ENCODE data around the gene TNF.

TNF gene

DNA sequence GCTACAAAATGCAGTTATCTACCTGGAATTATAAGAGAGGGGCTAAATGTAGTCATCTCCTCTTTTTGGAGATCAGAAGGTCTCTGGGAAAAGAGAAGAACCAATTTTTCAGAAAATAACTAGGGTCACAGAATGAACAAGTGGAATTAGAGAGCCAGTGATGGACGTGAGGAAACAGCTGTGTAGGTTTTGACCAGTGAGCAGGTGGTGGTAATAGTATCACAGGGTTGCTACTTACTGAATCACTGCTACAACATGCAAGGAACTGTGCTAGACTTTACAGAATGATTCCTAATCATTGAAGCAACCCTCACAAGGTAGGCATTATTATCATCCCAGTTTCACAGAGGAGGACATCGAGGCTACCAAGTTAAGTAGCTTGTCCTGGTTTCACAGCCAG lies 30.7 kb upstream of the TNF start:
- DNase-seq (ENCODE audit: low read depth in 2 of 2): no peak

DNA sequence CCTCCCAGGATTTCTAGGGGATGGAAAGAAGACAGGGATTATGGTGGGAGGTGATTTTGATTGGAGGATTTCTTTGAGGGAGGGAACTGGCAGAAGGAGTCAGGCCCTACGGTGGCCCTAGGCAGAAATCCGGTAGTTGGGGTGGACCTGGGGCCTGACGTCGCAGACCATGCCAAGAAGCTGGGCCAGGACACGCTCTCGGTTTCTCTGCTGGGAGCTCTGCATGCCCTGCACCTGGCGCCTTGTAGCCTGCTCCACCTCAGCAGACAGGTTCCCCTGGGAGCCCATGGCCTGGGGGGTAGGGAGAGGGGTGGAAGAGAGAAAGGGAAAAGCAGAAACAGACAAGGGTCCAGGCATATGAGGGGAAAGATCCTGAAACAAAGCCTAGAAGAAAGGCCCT lies 30.1 kb upstream of the TNF start:
- no peak for DNase-seq (ENCODE audit: low read depth in 2 of 2)

GRCh38 chr6:31546339-31546957 lies 28.9 kb upstream of the TNF start, which contains the start of gene ATP6V1G2:
Gene ATP6V1G2 (minus strand): TSS chr6:31546608. CDS start chr6:31546559, 49 bp downstream.
- DNase-seq (ENCODE audit: low read depth in 2 of 2): peak; percentile 73 to 91

- peak; percentile 88 to 91 for DNase-seq (ENCODE audit: low read depth in 2 of 2)
Observed at GRCh38 chr6:31546958-31547726, 28.2 kb upstream of the TNF start, which contains the start of gene NFKBIL1. Gene NFKBIL1 (plus strand): TSS chr6:31547608. CDS start chr6:31547695, 87 bp downstream.

DNA sequence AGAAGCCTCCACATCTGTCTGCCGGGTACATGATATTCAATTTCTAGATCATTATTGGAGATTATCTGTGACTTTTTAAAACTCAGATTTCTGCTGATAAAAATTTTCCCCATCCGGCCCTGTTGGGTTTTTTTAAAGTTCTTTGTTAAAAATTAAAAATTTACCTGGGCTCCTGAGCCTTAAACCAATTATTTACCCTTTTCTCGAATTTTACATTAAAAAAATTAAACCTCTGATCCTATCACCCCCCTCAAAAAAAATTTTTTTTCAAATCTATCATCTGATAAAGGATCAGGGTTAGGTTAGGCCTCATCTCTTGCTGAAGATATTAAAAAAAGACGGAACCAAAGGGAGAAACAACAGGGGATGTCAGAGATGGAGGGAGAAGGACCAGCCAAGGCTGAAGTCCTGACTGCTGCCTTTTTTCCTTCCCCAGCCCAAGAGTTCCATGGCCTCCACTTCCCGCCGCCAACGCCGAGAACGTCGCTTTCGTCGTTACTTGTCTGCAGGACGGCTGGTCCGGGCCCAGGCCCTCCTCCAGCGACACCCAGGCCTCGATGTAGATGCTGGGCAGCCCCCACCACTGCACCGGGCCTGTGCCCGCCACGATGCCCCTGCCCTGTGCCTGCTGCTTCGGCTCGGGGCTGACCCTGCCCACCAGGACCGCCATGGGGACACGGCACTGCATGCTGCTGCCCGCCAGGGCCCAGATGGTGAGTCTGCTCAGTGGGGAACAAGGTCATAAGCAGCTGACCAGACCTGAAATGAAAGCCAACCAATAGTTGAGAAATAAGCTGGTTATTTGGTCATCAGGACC lies 27.4 kb upstream of the TNF start:
- DNase-seq (ENCODE audit: low read depth in 2 of 2): no peak

DNA sequence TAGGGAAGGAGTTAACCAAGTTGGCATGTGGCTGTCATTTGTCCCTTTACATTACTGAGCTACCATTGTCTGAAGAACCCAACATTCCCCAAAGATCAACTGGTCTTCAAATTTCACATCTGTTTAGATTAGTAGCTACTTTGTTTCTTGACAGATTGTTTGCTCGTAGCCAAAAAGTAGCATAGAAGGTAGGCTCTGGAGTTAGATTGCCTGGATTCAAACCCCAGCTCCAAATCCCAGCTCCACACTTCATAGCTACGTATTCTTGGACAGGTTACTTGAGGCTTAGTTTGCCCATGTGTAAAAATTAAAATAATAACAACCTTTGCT lies 26.9 kb upstream of the TNF start:
- no peak for DNase-seq (ENCODE audit: low read depth in 2 of 2)

GRCh38 chr6:31551371-31551770 lies 24.0 kb upstream of the TNF start:
- DNase-seq (ENCODE audit: low read depth in 2 of 2): peak in 1 of 2 experiments; percentile 56

DNA sequence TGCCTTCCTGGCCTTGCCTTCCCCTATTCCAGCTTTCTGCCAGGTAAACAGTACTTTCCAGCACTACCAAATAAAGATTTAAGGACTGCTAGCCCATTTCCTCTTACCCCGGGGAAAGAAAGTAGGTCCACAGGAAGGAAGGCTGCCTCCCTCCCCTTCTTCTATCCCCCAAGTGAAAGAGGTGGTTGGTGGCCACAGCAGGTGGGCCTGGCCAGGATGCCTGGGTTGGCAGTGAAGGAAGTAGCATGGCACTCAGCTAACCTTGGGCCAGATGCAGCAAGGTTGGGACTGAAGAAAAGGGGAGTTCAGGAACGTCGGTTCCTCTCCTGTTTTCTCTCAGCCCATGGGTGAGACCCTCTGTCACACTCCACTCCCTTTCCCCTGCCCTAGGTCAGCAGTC lies 19.1 kb upstream of the TNF start:
- no peak for DNase-seq (ENCODE audit: low read depth in 2 of 2)

DNA sequence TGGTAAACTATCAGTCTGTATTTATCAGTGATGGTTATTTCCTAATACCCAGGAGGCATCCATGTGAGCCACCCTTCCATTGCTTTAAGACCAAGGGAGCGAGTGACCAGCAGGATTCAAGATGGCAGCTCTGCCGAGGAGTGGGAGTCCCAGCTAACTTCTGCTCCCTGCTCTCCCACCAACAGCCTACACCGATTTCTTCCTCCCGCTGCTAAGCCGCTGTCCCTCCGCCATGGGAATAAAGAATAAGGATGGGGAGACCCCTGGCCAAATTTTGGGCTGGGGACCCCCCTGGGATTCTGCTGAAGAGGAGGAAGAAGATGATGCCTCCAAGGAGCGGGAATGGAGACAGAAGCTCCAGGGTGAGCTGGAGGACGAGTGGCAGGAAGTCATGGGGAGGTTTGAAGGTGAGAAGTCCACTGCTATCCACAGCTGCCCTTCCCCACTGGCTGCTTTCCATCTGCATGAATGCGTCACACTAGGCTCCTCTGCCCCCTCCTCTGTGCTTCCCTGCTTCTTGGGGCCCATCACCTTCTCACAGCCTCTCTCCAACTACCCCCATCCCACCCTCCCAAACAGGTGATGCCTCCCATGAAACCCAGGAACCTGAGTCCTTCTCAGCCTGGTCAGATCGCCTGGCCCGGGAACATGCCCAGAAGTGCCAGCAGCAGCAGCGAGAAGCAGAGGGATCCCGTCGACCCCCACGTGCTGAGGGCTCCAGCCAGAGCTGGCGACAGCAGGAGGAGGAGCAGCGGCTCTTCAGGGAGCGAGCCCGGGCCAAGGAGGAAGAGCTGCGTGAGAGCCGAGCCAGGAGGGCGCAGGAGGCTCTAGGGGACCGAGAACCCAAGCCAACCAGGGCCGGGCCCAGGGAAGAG lies 17.7 kb upstream of the TNF start:
- no peak for DNase-seq (ENCODE audit: low read depth in 2 of 2)

- no peak for DNase-seq (ENCODE audit: low read depth in 2 of 2)
Observed at GRCh38 chr6:31558318-31558625, 17.1 kb upstream of the TNF start.

DNA sequence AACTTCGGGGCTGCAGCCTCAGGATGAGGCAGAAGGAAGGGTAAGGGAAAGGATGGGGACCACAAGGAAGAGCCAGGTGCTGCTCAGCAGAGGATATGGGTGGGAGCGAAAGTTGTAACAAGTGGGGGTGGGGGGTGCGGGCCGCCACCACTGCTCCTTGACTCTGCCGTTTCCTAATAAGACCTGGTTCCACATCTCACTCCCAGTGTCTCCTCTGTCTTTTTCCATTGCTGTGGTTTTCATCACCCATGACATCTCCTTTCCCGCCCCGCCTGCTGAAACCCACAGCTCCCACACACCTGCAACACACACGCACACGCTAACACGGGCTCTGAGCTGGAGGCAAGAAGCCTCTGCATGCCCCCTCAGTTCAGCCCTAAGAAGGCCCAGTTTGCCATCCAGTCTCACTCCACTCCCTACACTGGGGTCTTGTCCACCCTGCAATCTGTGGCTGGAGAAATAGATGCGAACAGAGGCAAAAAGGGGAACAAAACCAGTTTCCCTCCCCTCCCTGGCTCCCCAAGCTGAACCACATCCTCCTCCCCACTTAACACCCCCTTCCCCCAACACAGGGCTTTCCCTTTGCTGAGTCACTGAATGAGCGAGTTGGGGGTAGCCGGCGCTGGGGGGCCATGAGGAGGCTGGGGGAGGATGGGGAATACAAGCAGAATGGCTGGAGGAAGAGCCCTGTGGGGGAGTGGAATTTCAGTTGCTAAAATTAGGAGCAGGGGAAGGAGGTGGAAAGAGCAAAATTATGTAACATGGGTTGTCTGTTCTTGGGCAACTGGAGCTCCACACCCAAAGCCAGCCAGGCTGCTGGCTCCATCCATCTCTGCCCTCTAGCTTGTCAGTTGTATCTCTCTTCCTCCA lies 16.5 kb upstream of the TNF start:
- DNase-seq (ENCODE audit: low read depth in 2 of 2): peak in 1 of 2 experiments; percentile 74

DNA sequence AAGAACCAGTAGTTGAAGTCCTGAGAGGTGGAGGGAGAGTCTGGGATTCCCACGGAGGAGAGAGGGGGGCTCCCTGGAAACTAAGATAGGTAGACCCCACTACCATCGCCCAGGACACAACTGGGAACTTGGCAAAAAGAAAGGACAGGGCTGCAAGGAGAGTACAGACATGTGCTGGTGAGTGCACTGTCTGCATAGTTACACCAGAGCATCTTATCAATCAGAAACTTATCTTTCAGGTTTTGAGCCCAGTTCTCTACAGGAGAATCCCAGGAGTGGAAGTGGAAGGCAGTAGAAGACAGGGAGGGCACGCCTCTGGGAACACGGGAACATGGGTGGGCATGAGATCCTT lies 15.8 kb upstream of the TNF start:
- no peak for DNase-seq (ENCODE audit: low read depth in 2 of 2)

DNA sequence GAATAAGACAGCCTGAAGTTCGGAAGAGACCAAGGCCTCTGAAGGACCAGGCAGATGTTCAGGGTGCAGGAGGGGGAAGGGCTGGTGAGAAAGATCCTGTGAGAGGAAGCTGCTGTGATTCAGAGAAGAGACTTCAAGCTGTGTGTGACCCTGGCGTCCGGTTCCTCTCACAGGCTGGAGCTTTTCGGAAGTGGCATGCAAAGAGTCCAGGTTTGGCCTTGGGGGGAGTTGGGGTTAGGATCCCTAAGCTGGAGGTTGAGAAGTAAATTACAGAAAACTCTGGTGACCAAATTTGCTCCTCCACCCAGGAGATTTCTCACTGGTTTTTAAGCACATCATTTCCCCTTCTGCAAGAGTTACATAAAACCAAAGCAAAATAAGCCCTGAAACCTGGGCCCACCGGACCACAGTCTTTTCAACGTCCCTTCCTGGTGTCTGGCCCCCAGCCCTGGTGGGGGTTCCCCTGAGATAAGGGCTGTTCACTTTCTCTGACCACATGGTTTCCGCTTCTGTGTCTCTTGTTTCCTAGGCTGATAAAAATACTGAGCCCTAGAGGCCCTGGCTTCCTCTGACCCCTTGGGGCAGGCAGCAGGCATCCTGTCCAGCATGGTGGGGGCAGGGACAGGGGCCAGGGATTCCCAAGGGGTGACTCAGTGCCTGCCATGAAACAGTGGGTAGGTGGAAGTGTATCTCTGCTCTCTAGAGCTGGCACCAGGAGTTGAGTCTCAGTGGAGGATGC lies 15.2 kb upstream of the TNF start:
- no peak for DNase-seq (ENCODE audit: low read depth in 2 of 2)

- DNase-seq (ENCODE audit: low read depth in 2 of 2): no peak
Observed at GRCh38 chr6:31560697-31561058, 14.7 kb upstream of the TNF start.

DNA sequence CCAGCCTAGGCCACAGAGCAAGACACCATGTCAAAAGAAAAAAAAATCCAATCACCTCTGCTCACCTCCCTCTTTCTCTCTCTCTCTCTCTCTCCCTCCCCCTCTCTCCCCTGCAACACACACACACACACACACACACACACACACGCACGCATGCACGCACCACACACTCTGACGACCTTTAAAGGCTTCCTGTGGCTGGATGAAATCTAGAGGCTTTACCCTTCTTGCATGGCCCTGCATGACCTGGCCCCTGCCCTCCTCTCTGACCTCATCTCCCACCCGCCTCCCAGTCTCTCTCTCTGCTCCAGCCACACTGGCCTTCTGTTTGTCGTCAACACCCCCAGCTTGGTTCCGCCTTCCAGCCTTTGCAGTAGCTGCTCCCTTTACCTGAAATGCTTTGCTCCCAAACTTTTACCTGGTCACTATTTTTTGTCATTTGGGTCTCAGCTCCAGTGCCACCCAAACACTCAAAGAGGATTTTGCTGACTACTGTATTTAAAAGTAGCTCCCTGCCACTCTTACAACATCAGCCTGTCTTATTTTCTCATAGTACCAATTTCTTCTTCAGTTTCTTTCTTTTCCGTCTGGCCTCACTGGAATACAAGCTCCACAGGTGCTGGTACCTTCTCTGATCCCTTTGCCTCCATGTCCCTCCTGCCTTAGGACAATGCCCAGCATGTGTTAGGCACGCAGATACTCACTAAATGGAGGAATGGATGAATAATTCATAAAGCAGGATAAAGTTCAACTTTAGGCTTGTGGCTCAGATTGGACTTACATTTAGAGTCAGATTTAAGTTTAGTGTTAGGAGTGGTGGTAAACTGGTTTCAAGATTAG lies 7.6 kb upstream of the TNF start:
- DNase-seq (ENCODE audit: low read depth in 2 of 2): no peak

DNA sequence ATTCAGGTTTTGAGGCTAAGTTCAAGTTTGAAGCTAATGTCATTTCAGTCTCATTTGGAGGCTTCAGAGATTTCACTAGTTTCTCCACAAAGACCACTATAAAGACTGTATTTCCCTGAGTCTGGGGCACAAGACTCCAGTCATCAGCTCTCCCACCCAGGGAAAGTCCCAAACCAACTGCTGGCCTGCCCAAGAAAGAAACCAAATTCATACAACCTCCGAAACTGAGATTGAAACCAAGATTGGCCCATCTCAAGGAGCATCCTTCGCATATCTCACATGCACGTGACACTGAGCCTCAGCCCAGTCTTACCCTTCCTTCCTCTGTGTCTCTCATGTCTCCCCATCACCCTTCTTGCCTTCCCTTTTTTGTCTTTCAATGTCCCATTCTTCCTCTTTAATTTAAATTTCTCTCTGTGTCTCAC lies 6.8 kb upstream of the TNF start:
- peak in 1 of 2 experiments; percentile 65 for DNase-seq (ENCODE audit: low read depth in 2 of 2)

DNA sequence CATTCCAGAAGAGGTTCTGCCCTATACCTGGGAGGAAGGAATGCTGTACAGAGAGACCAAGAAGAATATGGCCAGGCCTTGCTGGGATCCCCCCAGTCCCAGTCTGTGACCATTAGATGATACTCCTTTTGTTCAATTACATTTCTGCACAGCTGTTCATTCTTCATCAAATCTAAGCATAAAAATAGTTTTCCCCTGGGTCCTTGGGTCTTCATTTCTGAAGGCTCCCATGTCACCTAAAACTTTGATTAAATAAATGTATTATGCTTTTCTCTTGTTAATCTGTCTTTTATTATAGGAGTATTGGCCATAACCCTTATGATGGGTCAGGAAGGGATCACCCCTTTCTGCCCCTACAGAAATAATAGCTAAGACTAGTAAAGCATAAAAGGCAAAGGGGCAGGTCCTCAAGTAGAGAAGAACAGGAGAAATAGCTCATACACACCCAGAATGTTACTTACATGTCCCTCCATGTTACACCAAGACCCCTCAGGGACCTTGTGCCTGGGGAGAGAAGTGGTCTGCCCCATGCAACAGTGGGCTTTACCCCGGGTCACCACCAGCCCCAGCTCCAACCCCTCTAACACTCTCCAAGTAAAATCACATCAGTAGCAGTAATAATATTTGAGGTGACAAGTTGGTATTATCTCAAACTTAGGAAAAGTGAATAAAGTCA lies 5.4 kb upstream of the TNF start:
- DNase-seq (ENCODE audit: low read depth in 2 of 2): no peak

- DNase-seq (ENCODE audit: low read depth in 2 of 2): peak; percentile 69 to 81
Observed at GRCh38 chr6:31572041-31572911, 3.1 kb upstream of the TNF start, which contains the start of gene LTA. Gene LTA (plus strand): TSS chr6:31572289. CDS start chr6:31572743, 454 bp downstream.

All from stimulated activated CD4-positive, alpha-beta T cell treated with anti-CD3 and anti-CD28 coated beads, Interleukin-12 subunit alpha, Interleukin-12 subunit beta, amount 100 ng/mL, for 24 hours (primary cell).